HT1080 (cell line): ENCODE data around the gene PRKCA. TPM values are rescaled to one million over a fixed set of nuclear protein-coding genes. Genes with fewer than 3 reads are reported as not detected.

ENCODE experiments used
- DNase-seq: peaks from one replicate; pipeline ENCODE4 v3.0.0-alpha.2; 2015; ENCODE audit warnings: low read depth
- total RNA-seq: library from RNA; depleted of rRNA; stranded (reverse); fragments of >200 nt; shearing (Covaris generic); gene quantifications from 2 replicates; pipeline ENCODE4 v1.2.3, GENCODE V29; 2014

PRKCA gene
- total RNA-seq, 1 experiment from 2014 or later, result 24.1 TPM

DNA sequence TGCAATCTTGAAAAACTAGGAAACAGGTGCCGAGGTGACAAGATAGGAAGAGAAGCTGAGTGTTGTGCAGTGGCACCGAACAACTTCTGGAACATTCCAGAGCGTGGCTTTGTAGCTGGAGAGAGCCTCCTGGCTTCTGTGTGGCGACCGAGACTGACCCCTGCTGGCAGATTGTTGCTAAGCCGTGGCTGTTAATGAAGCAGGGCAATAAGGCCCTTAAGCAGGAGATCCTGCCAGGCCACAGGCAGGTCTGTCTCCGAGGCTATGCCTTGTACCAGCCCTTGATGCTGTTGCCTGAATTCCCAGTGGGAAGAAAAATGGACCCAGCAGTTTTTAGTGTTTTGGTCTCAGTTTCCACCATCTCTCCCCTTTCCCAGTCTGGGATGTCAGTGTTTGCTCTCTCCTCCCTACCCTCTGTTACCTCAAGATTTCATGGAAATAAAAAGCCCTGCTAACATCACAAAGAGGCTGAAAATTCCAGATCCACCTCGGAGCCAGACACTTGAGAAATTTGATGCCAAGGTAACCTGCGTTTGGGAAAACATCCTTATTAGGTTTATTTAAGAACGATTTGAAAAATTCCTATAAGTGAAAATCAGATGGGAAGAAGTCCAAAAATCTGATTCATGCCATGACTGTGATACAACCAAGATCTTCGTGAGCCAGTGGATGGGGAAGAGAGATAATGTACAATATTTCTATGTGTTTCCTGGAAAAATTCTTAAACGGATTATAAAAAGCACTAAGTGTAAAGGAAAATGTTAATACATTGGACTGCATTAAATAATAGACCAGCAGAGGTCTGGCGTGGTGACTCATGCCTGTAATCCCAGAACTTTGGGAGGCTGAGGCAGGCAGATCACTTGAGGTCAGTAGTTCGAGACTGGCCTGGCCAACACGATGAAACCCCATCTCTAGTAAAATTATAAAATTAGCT is 265.1 kb downstream of the PRKCA start:
- peak; percentile 81 for DNase-seq

DNA sequence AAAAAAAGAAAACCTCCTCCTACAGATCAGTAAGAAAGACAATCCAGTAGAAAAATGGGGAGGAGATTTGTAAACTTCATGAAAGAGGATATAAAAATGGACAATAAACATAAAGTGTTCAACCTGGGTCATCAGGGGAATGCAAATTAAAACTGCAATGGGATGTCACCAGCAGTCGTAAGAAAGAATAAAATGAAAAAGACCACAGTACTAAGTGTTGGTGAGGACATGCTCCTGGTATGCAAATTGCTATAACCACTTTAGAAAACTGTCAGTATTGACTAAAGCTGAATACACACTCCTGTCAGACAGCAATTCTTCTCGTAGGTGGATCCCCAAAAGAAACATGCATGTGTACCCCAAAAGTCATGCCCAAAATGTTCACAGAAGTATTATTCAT is 267.2 kb downstream of the PRKCA start:
- no peak for DNase-seq

DNA sequence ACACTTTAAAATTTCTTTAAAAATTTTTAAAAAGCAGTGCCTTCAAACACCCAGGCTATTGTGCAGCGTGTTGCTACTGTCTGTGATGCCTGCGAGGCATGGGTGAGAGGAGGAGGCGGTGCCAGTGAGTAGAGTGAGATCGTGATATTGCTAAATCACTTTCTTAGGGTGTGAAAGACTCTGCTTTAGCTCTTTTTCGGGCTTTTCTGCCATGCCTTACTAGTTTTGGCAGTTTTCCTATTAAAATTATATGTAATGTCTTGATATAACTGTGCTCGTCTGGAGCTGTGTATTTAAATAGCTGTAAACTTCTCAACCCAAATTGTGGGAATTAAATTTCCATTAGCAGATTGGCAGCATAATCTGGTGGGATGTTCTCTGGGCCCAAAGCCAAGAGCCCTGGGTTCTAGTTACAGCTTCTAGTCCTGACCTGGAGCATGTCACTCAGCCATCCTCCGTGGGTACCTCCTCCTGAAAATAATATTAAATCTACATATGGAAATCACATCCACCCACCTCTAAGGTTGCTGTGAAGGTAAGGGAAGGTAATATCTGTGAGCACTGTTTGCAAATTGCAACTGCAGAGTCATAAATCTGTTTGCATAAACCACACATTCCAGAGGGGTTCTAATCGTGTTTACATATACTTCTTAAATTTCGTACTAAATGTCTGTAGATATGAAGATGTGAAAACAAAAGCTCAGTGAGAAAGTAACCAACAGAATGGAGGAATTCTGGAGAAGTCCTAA is 268.2 kb downstream of the PRKCA start:
- DNase-seq, result no peak

DNA sequence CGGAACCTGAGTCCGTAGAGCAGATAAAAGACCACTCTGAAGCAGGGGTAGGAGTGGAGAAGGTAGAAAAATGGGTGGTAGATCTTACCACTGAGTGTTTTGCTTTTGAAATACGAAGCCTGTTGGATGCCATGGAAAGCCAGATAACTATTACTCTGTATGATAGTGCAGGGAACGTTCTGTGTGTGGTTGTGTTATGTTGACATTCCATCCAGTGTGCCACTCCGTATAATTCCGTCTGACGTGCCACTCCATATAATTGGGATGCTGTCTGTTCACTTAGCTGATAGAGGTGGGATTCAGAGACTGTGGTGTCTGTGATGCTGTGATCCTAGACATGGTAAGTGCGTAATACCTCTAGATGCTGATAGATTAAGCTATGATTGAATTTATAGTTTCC is 269.3 kb downstream of the PRKCA start:
- no peak for DNase-seq

DNA sequence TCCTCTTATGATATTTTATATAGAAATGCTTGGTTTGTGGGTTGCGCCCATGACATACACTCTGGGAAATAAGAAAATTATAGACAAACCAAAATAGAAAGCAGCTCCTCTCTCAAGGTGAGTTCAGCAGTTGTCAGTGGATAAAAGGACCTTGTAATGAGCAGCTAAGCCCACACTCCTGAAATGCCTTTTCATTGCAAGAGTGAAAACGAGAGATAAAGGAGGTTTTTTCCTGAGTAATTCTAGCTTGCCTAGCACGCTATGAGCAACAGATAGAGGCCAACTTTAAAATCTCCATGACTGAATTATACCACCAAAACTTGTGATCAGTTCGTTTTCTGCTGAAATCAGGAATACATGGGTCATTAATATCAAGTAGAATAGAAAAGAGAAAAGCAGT is 270.7 kb downstream of the PRKCA start:
- no peak for DNase-seq

DNA sequence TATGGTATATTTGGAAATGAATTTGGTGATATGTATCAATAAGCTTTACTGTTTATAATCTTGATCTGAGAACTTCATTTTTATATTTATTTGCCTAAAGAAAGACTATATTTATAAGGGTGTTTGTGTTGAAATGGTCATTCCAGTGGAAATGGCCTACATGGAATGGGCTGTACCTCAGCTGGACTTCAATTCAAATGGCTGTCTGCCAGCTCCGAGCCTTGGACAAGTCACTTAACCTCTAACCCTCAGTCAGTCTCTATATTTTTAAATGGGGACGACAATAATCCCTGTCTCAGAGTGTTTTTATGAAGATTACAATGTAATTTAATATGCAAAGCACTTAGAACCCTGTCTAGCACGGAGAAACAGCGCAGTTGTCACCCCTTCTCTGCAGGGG is 271.7 kb downstream of the PRKCA start:
- no peak for DNase-seq

DNA sequence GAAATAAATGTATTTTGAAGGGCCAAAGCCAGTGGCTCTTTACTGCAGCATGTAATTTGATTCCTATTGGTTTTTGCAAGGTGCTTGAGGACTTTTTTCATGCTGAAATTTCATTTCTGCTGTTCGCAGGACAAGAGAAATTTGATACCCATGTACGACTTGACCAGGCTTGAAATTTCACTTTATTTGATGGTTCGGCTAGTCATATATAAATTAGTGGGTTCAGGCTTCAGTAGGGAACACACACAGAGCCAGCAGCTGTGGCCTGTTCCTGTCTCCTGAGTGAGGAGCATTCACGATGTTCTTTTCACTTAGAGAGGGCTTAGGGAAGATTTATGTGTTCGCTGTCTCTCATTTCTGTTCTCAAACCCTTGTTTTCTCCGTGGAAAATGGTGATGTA is 274.1 kb downstream of the PRKCA start:
- no peak for DNase-seq

DNA sequence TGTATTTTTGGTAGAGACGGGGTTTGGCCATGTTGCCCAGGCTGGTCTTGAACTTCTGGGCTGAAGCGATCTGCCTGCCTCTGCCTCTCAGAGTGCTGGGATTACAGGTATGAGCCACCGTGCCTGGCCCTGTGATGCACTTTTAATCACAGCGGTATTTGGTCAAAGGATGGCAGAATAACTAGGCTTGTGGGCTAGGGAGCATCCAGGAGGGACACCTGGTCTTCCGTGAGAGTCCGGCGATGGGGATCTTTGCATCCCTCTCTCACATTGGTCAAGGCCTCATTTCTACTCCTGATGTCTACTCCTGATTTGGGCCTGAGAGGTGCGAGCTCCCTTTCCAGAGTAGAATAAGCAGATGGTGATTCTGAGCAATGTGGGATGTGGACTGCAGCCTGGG is 274.6 kb downstream of the PRKCA start:
- no peak for DNase-seq

DNA sequence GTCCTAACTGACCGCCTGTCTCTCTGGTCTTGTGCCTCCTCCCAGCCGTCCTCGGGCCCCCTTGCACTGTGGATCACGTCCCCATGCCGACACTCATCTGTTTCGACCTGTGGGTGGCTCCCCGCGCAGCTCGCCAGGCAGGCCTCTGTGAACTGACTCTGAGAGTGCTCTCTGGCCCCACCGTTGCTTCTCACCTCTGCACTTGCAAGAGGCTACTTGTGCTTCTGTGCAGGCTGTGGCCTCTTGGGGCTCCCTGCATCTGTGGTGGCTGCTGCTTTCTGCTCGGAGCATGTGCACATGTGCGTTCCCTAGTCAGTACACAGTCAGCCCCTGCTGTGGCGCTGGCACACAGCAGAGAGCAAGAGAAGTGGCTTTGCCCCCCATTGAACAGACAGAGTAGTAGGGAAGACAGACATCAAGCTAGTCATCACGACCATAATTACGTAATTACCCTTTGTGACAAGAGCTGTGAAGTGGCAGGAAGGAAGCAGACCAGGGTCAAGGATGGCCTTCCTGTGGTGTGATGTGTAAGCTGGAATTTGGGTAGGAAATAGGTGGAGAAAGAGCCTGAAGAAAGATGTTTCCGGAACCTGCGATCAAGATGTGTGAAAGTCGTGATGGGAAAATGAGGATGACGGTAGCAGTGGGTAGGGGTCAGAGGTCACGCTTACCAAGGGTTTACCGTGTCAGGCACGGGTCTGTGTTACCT is 276.5 kb downstream of the PRKCA start:
- peak; percentile 38 for DNase-seq

DNA sequence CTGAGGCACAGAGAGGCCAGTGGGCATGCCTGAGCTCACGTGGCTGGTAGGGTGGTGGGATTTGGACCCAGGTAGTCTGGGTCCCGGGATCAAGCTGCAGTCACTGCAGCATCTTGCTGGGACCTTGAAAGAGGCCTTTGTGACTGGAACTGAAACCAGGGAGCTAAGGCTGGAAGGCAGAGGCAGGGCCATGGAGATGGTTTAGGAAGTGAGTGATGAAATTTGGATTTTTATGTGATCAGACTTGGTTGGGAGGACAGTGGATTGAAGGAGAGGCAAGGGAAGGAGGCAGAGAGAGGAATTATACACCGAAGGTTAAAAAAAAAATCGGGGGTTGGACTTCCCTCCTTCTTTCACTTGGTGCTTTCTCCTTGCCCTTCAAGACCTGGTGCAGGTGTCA is 277.1 kb downstream of the PRKCA start:
- DNase-seq, result no peak

DNA sequence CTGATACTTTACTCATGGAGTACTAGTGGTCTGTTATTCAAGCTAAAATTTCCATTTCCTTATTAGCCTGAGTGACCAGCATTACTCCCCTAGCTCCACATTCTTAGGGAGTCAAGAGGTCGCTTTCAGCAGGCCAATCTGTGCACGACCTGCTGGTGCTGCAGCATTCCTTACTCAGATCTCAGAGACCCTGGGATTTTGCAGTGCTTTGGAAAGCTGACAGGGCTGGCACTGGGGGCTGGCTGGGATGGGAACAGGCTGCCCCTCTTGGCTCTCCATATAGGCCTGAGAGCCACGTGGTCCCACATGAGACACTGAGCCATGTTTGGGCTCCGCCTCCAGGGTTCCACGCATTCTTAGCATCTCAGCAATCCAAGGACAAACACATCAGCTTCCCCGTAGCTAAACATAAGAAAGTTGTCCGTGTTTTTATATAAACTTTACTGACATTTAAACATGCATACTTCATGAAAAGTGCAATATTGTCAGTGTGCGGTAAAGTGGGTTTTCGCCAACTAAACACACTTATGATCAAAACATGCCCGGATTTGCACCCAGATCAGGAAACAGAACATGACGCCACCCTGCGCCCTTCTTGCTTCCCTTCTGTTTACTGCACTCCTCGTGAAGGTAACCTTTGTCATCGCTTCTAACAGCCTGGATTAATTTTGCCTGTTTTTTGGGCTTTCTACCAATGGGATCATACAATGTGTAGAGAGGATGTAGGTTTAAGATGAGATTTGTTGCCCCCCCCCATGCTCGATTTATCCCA is 278.0 kb downstream of the PRKCA start:
- no peak for DNase-seq

DNA sequence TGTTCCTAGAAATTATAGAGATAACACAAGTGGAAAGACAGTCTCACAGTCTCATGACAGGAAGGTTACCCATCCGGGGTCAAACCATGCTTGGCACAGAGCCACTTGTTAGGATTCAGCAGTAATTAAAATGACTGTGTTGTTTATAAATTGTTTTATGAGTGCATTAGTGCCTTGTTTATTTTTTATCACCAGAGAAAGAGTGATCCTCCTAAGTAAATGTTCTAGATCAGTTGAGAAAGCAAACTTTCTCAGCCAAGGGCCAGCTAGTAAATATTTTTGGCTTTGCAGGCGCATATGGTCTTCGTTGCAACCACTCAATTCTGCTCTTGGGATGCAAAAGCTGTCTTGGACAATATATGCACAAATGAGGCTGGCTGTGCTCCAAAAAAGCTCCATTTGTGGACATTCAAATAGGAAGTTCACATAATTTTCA is 278.6 kb downstream of the PRKCA start:
- no peak for DNase-seq

DNA sequence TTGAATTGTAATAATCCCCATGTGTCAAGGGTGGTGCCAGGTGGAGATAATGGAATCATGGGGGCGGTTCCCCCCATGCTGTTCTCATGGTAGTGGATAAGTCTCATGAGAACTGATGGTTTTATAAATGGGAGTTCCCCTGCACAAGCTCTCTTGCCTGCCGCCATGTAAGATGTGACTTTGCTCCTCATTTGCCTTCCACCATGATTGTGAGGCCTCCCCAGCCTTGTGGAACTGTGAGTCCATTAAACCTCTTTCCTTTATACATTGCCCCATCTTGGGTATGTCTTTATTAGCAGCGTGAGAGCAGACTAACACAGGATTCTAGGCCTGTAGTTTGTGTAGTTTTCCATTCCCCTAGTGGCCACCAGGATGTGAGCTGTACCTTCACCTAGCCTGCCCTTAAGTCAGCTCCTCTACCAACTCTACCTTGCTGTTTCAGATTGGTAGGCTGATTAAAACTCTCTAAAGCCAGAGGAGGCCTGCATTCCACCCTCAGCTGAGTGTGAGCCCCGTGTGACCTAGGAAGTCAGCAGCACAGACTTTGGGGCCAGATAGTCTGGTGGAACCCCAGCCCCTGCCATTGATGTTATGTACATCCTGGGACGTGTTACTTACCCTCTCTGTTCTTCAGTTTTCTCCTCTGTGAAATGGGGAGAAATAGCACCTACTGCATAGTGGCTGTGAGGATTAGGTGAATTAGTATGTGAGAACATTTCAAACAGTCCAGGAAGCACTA is 280.1 kb downstream of the PRKCA start:
- DNase-seq, result no peak

DNA sequence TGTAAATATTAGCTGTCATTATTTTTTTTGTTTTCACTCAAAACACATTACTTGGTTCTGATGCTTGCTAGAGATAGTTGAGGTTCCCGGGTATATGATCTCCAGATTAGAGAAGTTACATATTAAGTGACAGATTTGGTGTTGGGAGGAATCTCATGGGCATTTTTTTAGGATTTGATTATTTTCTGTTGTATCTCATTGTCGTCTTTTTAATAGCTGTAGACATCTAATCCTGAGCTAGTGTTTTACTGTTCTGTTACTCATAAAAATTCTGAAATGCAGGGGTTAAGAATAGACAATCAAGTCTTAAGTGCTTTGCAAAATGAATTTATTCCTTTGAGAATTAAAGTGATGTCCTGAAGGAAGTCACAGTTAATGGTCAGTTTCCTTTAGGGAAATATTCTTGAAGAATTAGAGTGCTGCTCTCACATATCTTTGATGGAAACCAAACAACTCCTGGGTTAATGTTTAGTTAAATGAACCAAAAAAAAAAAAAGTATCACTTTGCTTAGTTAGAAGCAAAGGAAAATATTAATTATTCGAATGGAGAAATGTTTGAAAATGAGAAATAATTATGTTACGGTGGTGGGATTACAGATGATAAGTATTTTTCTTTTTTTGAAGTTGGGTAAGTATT is 280.8 kb downstream of the PRKCA start:
- no peak for DNase-seq

DNA sequence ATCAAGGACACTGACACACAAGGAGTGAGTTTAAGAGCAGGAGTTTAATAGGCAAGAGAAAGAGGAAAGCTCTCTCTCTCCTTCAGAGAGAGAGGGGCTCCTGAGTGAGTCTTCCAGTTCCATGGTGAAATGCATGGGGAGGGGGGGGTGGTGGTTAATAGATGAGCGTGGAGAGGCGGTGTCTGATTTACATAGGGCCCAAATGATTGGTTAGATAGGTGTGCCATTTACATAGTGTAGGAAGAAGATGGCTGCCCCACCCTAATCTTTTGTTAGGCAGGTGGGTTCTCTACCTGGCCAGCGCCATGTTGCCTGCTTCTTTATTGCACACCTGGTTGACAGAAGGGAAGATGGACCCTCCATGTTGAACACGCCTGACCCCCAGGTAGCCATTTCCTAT is 282.5 kb downstream of the PRKCA start:
- DNase-seq, result no peak

DNA sequence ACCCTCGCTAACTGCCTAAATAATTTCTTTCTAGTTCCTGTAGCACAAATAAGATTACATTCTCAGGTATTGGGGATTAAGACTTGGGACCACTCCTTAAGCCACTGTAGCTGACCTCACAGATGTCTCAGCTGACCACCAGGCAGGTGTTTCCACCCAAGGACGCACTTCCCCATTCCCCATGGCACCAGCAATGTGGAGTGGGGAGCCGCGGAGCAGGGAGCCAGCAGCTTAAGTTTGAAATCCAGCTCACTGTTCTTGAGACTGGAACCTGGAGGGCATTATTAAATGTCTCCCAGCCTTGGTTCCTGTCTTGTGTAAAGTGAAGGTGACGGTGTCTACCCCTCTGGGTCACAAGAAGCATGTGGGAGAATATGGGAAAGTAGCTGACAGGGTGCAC is 283.1 kb downstream of the PRKCA start:
- DNase-seq, result no peak

DNA sequence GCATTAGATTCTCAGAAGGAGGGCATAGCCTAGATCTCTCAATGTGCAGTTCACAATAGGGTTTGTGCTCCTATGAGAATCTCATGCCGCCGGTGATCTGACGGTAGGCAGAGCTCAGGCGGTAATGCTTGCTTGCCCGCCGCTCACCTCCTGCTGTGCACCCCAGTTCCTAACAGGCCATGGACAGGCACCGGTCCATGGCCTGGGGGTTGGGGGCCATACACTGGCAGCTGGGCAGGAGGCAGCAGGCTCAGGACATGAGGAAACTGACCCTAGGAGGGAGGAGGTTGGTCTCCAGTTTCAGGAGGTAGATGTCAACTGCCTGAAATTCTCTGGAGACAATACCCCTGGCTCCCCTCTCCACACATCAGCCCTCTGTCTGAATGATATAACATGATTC is 287.5 kb downstream of the PRKCA start:
- no peak for DNase-seq

DNA sequence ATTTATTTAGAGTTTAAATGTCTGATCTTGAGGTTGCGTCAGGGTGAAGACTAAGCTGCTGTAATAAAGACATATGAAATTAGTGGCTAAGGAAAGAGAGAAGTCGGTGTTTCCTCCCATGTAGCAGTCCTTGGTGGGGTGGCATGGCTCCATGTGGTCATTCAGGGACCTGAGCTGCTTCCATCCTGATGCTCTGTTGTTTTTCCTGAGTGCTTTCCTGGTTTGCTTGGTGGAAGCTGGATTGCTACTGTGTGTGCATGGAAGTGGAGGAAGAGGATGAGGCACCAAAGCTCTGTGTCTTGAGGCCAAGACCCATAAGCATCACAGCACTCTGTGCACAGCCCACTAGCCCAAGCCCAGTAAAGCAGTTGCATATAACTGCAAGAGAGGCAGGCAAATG is 290.7 kb downstream of the PRKCA start:
- no peak for DNase-seq

DNA sequence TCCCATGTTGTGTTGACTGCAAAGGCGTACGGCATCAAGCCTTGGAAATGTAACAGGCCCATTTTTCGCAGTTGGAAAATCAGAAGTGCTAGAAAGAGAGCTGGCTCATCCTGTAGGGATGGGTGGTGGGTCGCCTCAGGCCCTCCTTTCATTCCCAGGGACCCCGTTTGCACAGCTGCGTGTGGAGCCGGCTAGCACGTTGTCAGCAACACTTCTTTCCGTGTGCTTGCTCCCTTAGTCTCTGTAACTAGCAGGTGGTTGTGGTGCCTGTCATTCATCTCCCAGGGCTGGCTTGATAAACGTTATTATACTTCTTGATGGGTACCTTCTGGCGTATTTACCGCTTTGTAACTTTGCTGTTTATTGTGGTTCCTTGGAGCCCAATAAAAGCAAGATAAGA is 293.5 kb downstream of the PRKCA start:
- no peak for DNase-seq
